ENCODE results near the gene ST3GAL3. TPM values are rescaled to one million over a fixed set of nuclear protein-coding genes. Genes with fewer than 3 reads are reported as not detected.

The ST3GAL3 gene
- total and polyA plus RNA-seq, 10 of the 15 experiments (the other 5 are each of a cell fraction or from before 2014, with no cell fraction given), result 1.2 to 19.3 (median 11.0) TPM

GRCh38 chr1:43769350-43769908 is 62.1 kb downstream of the ST3GAL3 start (continued):
- TF ChIP-seq LARP7 (IDR thresholded peaks at IDR 0.05), result no peak
- TF ChIP-seq TAF1 (IDR thresholded peaks at IDR 0.05; ENCODE audit: borderline replicate concordance, low read depth, low read length), result no peak
- TF ChIP-seq BACH1 (IDR thresholded peaks at IDR 0.05; ENCODE audit: borderline replicate concordance), result no peak
- TF ChIP-seq NRF1 (conservative IDR thresholded peaks at IDR 0.05; ENCODE audit: low read depth, low read length), result no peak
- TF ChIP-seq, protein P1, sequence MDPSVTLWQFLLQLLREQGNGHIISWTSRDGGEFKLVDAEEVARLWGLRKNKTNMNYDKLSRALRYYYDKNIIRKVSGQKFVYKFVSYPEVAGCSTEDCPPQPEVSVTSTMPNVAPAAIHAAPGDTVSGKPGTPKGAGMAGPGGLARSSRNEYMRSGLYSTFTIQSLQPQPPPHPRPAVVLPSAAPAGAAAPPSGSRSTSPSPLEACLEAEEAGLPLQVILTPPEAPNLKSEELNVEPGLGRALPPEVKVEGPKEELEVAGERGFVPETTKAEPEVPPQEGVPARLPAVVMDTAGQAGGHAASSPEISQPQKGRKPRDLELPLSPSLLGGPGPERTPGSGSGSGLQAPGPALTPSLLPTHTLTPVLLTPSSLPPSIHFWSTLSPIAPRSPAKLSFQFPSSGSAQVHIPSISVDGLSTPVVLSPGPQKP (IDR thresholded peaks at IDR 0.05; ENCODE audit: low read depth, low read length), result no peak
- no peak for TF ChIP-seq STAT3 (IDR thresholded peaks at IDR 0.05; ENCODE audit: low read depth, low read length)
- no peak for TF ChIP-seq E2F4 (IDR thresholded peaks at IDR 0.05; ENCODE audit: low read depth, low read length)
- TF ChIP-seq SUPT20H (IDR thresholded peaks at IDR 0.05; ENCODE audit: borderline replicate concordance, control insufficient read depth, low read depth, low read length), result no peak
- TF ChIP-seq, protein P2, sequence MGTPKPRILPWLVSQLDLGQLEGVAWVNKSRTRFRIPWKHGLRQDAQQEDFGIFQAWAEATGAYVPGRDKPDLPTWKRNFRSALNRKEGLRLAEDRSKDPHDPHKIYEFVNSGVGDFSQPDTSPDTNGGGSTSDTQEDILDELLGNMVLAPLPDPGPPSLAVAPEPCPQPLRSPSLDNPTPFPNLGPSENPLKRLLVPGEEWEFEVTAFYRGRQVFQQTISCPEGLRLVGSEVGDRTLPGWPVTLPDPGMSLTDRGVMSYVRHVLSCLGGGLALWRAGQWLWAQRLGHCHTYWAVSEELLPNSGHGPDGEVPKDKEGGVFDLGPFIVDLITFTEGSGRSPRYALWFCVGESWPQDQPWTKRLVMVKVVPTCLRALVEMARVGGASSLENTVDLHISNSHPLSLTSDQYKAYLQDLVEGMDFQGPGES (IDR thresholded peaks at IDR 0.05), result no peak
- no peak for TF ChIP-seq SIN3A (IDR thresholded peaks at IDR 0.05; ENCODE audit: low read depth, low read length)
- TF ChIP-seq KAT2A (conservative IDR thresholded peaks at IDR 0.05; ENCODE audit: control insufficient read depth, low read depth, low read length), result no peak
- TF ChIP-seq NFYA (IDR thresholded peaks at IDR 0.05; ENCODE audit: borderline replicate concordance, low read depth, low read length), result no peak
- TF ChIP-seq RAD51 (IDR thresholded peaks at IDR 0.05), result no peak
- no peak for TF ChIP-seq RB1 (IDR thresholded peaks at IDR 0.05; ENCODE audit: borderline replicate concordance)
- peak; percentile 72; the same call in 1 of the 2 replicates for TF ChIP-seq NFIC (IDR thresholded peaks at IDR 0.05; ENCODE audit: low read depth, low read length)
- 0 out of 2 replicates have a peak, but pooled peaks have one; percentile 31 for TF ChIP-seq MTA2 (IDR thresholded peaks at IDR 0.05; ENCODE audit: low read depth)
- TF ChIP-seq ZNF384 (IDR thresholded peaks at IDR 0.05; ENCODE audit: borderline replicate concordance, low read depth, low read length), result no peak
- TF ChIP-seq SREBF2 (IDR thresholded peaks at IDR 0.05; ENCODE audit: low read length), result no peak
- no peak for TF ChIP-seq MTA3 (IDR thresholded peaks at IDR 0.05; ENCODE audit: borderline replicate concordance, low read length)
- no peak for TF ChIP-seq ATF3 (IDR thresholded peaks at IDR 0.05; ENCODE audit: borderline replicate concordance, extremely low read depth, low read depth, low read length)
- peak; percentile 69; the same call in 1 of the 2 replicates for TF ChIP-seq ATF2 (IDR thresholded peaks at IDR 0.05; ENCODE audit: low read length)
- peak; percentile 40 for TF ChIP-seq IKZF1 (conservative IDR thresholded peaks at IDR 0.05)
- TF ChIP-seq, protein P3, sequence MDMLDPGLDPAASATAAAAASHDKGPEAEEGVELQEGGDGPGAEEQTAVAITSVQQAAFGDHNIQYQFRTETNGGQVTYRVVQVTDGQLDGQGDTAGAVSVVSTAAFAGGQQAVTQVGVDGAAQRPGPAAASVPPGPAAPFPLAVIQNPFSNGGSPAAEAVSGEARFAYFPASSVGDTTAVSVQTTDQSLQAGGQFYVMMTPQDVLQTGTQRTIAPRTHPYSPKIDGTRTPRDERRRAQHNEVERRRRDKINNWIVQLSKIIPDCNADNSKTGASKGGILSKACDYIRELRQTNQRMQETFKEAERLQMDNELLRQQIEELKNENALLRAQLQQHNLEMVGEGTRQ (IDR thresholded peaks at IDR 0.05; ENCODE audit: borderline replicate concordance, low read depth, low read length), result no peak
- no peak for TF ChIP-seq POU2F2 (IDR thresholded peaks at IDR 0.05; ENCODE audit: borderline replicate concordance, low read depth, low read length)
- no peak for TF ChIP-seq ZNF207 (IDR thresholded peaks at IDR 0.05; ENCODE audit: borderline replicate concordance)
- TF ChIP-seq RFX5 (IDR thresholded peaks at IDR 0.05; ENCODE audit: low read depth, low read length), result no peak
- TF ChIP-seq TCF12 (IDR thresholded peaks at IDR 0.05; ENCODE audit: low read depth, low read length), result no peak

All from GM12878 (cell line).